ENCODE results near the gene MGAT4B. TPM values are rescaled to one million over a fixed set of nuclear protein-coding genes. Genes with fewer than 3 reads are reported as not detected.

The MGAT4B gene
- total RNA-seq, 2 donors from 2014 or later = 82.7 to 142 TPM

- Histone ChIP-seq H3K4me1 (replicated peaks) (no peaks in the 10 kb centered on the region), H3K36me3 (peaks cover 9 to 21% of the 10 kb centered on the region in 2 donors), H3K4me3 (no peak overlapping the region), H3K9me3 (no peaks in the 10 kb centered on the region), H3K27me3 (replicated peaks; ENCODE audit: insufficient read depth) (no peaks in the 10 kb centered on the region), H3K27ac (no peak overlapping the region)
- TF ChIP-seq POLR2AphosphoS5 (IDR thresholded peaks at IDR 0.05) (no peak), POLR2A (IDR thresholded peaks at IDR 0.05) (no peak), CTCF (IDR thresholded peaks at IDR 0.05) (no peak)
- no peak for DNase-seq (ENCODE audit: low spot score)
- intact Hi-C loops (cut with DNase I) = no loop called here
- WGBS = 88% methylated on average over 17 of the region's 17 CpGs
Observed at GRCh38 chr5:179840766-179841165, 34.1 kb upstream of the MGAT4B start.

GRCh38 chr5:179840321-179840720 lies 33.7 kb upstream of the MGAT4B start:
- no peak overlapping the region for H3K27ac ChIP-seq
- no peak overlapping the region for H3K4me3 ChIP-seq
- no peak for DNase-seq (ENCODE audit: low spot score)
- peaks cover 8 to 21% of the 10 kb centered on the region in 2 donors for H3K36me3 ChIP-seq
- TF ChIP-seq CTCF (IDR thresholded peaks at IDR 0.05) = no peak
- no peaks in the 10 kb centered on the region for H3K4me1 ChIP-seq (replicated peaks)
- H3K27me3 ChIP-seq (replicated peaks; ENCODE audit: insufficient read depth) = no peaks in the 10 kb centered on the region
- no peaks in the 10 kb centered on the region for H3K9me3 ChIP-seq
- WGBS = 92% methylated on average over 11 of the region's 11 CpGs
- intact Hi-C loops (cut with DNase I) = no loop called here

- no peak overlapping the region for H3K27ac ChIP-seq
- no peak for TF ChIP-seq POLR2A (IDR thresholded peaks at IDR 0.05)
- TF ChIP-seq CTCF (IDR thresholded peaks at IDR 0.05) = no peak
- TF ChIP-seq POLR2AphosphoS5 (IDR thresholded peaks at IDR 0.05) = no peak
- intact Hi-C loops (cut with DNase I) = no loop called here
- H3K9me3 ChIP-seq = no peaks in the 10 kb centered on the region
- DNase-seq (ENCODE audit: low spot score) = no peak
- no peak overlapping the region for H3K4me3 ChIP-seq
- no peaks in the 10 kb centered on the region for H3K4me1 ChIP-seq (replicated peaks)
- no peaks in the 10 kb centered on the region for H3K27me3 ChIP-seq (replicated peaks; ENCODE audit: insufficient read depth)
- 83% methylated on average over 16 of the region's 16 CpGs for WGBS
- H3K36me3 ChIP-seq = peaks cover 8 to 21% of the 10 kb centered on the region in 2 donors
Observed at GRCh38 chr5:179839328-179840256, 32.9 kb upstream of the MGAT4B start.

- no peak overlapping the region for H3K27ac ChIP-seq
- no peak overlapping the region for H3K4me3 ChIP-seq
- DNase-seq (ENCODE audit: low spot score) = no peak
- H3K9me3 ChIP-seq = no peaks in the 10 kb centered on the region
- no peaks in the 10 kb centered on the region for H3K27me3 ChIP-seq (replicated peaks; ENCODE audit: insufficient read depth)
- intact Hi-C loops (cut with DNase I) = no loop called here
- no peak for TF ChIP-seq CTCF (IDR thresholded peaks at IDR 0.05)
- TF ChIP-seq POLR2AphosphoS5 (IDR thresholded peaks at IDR 0.05) = no peak
- no peak for TF ChIP-seq POLR2A (IDR thresholded peaks at IDR 0.05)
- WGBS = 82% methylated on average over 15 of the region's 15 CpGs
- no peaks in the 10 kb centered on the region for H3K4me1 ChIP-seq (replicated peaks)
- H3K36me3 ChIP-seq = peaks cover 21 to 30% of the 10 kb centered on the region in 2 donors
Observed at GRCh38 chr5:179837076-179838011, 30.7 kb upstream of the MGAT4B start.
